Neutrophil (primary cell): ENCODE data around the gene MRFAP1L1.
A peak's percentile ranks its signal among the peaks of the same experiment; 100 is the strongest.

Experiments used
- H3K27ac ChIP-seq: fragments of 200-600 bp; sonication (generic); 2 replicates; pipeline ENCODE4 v1.5.1; 2016; ENCODE audit warnings: mild to moderate bottlenecking, moderate library complexity
- H3K27me3 ChIP-seq: fragments of 200-600 bp; sonication (generic); 2 replicates; pipeline ENCODE4 v1.6.0; 2016; ENCODE audit warnings: mild to moderate bottlenecking
- H3K36me3 ChIP-seq: fragments of 200-600 bp; sonication (generic); 2 replicates; pipeline ENCODE4 v1.5.1; 2017
- H3K4me1 ChIP-seq, 2 experiments: fragments of 200-600 bp in 1 of 2; sonication (generic) in 1 of 2; 1 replicate in 1 of 2; 2 replicates in 1 of 2; pipeline versions ENCODE4 v1.5.1 to v1.6.1; 2013 to 2016; ENCODE audit warnings: low read depth in 1 of 2, low read length in 1 of 2, mild to moderate bottlenecking in 1 of 2, moderate library complexity in 1 of 2; ENCODE audit not compliant: control insufficient read depth in 1 of 2, insufficient read depth in 1 of 2
- H3K4me3 ChIP-seq, 2 experiments: fragments of 200-600 bp in 1 of 2; sonication (generic) in 1 of 2; 1 replicate in 1 of 2; 2 replicates in 1 of 2; pipeline ENCODE4 v1.5.1; 2013 to 2016; ENCODE audit warnings: low read depth in 1 of 2, low read length in 1 of 2, mild to moderate bottlenecking in 1 of 2, moderate library complexity in 1 of 2
- H3K9me3 ChIP-seq: fragments of 200-600 bp; sonication (generic); 2 replicates; pipeline ENCODE4 v1.5.1; 2016
- CTCF ChIP-seq: fragments of 200-600 bp; sonication (generic); IDR thresholded peaks from 2 replicates; pipeline ENCODE4 v1.5.1; 2016; ENCODE audit warnings: antibody characterized with exemption

MRFAP1L1 gene

GRCh38 chr4:6668391-6668790 is 41.3 kb downstream of the MRFAP1L1 start:
- Histone ChIP-seq H3K27ac (no peak overlapping the region), H3K4me1 (peaks cover 10 to 15% of the 10 kb centered on the region in 2 experiments), H3K36me3 (no peaks in the 10 kb centered on the region), H3K4me3 (no peak overlapping the region), H3K9me3 (no peaks in the 10 kb centered on the region), H3K27me3 (peaks cover 27% of the 10 kb centered on the region)
- TF ChIP-seq CTCF: no peak

DNA sequence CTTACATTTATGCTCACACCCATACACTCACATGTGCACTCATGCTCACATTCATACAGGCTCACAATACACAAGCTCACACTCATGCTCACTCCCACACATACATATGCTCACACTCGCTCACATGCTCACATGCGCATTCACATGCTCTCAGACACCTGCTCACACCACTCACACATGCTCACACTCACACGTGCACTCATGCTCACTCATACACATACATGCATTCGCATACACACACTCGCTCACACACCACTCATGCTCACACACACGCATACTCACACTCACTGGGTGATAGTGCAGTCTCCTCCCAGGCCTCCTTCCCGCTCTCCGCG is 44.4 kb downstream of the MRFAP1L1 start:
- Histone ChIP-seq H3K9me3 (no peaks in the 10 kb centered on the region), H3K4me3 (no peak overlapping the region), H3K4me1 (peaks cover 6 to 11% of the 10 kb centered on the region in 2 experiments), H3K27me3 (peaks cover 58% of the 10 kb centered on the region), H3K27ac (no peak overlapping the region), H3K36me3 (no peaks in the 10 kb centered on the region)
- no peak for TF ChIP-seq CTCF

DNA sequence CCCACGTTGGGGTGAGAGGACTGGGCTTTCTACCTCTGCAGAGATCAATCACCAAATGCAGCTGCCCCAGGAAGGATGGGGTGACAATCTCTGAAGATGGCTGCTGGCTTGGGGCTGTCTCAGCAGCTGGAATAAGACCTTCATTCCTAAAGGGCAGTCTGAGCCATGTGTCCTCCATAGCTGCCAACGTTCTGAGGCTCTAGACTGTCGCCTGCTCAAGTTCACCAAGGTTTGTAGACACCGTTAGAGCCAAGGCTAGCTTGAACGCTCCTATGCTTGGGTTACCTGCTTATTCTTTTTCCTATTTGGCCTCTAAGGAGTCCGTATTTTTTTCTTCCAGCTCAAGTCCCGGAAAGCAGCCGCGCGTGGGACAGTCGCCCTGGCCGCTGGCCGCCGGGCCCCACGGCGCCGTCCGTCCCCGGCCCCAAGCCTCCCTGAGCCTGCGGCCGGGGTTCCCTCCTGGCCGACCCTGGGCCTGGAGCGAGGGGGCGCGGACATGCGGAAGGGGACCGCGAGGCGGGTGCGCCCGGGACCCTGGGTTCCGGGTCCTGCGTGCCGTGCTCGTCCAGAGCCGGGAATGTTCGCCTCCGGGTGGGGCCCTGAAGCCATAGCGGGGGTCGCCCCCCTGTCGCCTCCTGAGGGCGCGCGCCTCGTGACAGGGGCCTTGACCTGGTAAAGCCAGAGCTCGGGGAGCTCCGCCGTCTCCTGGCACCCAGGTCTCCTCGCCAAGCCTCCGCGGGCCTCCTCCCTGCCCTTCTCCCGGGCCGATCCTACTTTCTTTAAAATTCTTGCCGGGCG is 45.9 kb downstream of the MRFAP1L1 start:
- H3K9me3 ChIP-seq: no peaks in the 10 kb centered on the region
- peaks cover 12 to 16% of the 10 kb centered on the region in 2 experiments for H3K4me1 ChIP-seq
- H3K27me3 ChIP-seq: peaks cover 73% of the 10 kb centered on the region
- TF ChIP-seq CTCF: no peak
- peak overlapping the region in 1 of 2 experiments; percentile 7 for H3K4me3 ChIP-seq
- H3K36me3 ChIP-seq: no peaks in the 10 kb centered on the region
- H3K27ac ChIP-seq: no peak overlapping the region

DNA sequence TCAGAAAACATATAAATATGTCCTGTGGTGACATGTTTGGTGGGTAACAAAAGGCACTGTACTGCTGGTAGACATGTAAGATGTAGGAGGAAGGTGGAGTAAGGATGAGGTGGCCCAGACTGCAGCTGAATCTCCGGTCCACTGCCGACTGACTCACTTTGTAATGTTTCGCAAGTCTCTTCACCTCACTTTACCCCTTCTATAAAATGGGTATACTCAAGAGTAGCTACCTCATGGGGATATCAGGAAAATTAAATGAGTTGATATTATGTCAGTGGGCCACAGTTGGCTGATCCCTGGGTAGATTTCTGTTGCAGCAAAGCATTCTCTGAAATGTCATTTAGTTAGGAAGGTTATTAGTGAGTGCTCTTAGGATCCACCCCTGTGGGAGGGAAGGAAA is 47.1 kb downstream of the MRFAP1L1 start:
- no peak overlapping the region for H3K27ac ChIP-seq
- TF ChIP-seq CTCF: no peak
- H3K4me3 ChIP-seq: no peak overlapping the region
- H3K9me3 ChIP-seq: no peaks in the 10 kb centered on the region
- H3K4me1 ChIP-seq: peaks cover 20 to 23% of the 10 kb centered on the region in 2 experiments
- H3K36me3 ChIP-seq: no peaks in the 10 kb centered on the region
- peaks cover 85% of the 10 kb centered on the region for H3K27me3 ChIP-seq

DNA sequence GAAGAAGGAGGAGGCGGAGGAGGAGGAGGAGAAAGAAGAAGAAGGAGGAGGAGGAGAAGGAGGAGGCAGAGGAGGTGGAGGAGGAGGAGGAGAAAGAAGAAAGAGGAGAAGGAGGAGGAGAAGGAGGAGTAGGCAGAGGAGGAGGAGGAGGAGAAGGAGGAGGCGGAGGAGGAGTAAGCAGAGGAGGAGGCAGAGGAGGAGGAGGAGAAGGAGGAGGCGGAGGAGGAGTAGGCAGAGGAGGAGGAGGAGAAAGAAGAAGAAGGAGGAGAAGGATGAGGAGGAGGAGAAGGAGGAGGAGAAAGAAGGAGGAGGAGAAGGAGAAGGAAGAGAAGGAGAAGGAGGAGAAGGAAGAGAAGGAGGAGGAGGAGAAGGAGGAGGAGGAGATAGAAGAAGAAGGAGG is 49.2 kb downstream of the MRFAP1L1 start:
- Histone ChIP-seq H3K36me3 (no peaks in the 10 kb centered on the region), H3K27ac (no peak overlapping the region), H3K4me3 (no peak overlapping the region), H3K27me3 (peaks cover 84% of the 10 kb centered on the region), H3K9me3 (no peaks in the 10 kb centered on the region), H3K4me1 (peaks cover 20 to 23% of the 10 kb centered on the region in 2 experiments)
- no peak for TF ChIP-seq CTCF
